ENCODE results near the gene BRF1.
A peak's percentile ranks its signal among the peaks of the same experiment; 100 is the strongest.
"Not testable (repeated sequence)": the region's sequence is repeated elsewhere in the genome, so short reads cannot be mapped to it uniquely, and the experiment has no call there.

The BRF1 gene

GRCh38 chr14:105294142-105294597 lies 6.6 kb downstream of the BRF1 start:
- H3K4me1 ChIP-seq (ENCODE audit: control insufficient read depth, low read length), result peaks cover 22% of the 10 kb centered on the region
- TF ChIP-seq, protein P1, sequence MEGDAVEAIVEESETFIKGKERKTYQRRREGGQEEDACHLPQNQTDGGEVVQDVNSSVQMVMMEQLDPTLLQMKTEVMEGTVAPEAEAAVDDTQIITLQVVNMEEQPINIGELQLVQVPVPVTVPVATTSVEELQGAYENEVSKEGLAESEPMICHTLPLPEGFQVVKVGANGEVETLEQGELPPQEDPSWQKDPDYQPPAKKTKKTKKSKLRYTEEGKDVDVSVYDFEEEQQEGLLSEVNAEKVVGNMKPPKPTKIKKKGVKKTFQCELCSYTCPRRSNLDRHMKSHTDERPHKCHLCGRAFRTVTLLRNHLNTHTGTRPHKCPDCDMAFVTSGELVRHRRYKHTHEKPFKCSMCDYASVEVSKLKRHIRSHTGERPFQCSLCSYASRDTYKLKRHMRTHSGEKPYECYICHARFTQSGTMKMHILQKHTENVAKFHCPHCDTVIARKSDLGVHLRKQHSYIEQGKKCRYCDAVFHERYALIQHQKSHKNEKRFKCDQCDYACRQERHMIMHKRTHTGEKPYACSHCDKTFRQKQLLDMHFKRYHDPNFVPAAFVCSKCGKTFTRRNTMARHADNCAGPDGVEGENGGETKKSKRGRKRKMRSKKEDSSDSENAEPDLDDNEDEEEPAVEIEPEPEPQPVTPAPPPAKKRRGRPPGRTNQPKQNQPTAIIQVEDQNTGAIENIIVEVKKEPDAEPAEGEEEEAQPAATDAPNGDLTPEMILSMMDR (IDR thresholded peaks at IDR 0.05; ENCODE audit: low read depth, low read length, poor library complexity, severe bottlenecking), result no peak
- TF ChIP-seq EZH2phosphoT487 (IDR thresholded peaks at IDR 0.05; ENCODE audit: borderline replicate concordance, low read length), result no peak
- H3K9me3 ChIP-seq (ENCODE audit: control insufficient read depth, insufficient read depth, low read length), result no peaks in the 10 kb centered on the region
- H3K9me2 ChIP-seq (replicated peaks; ENCODE audit: control insufficient read depth, low read length), result no peaks in the 10 kb centered on the region
- 0 out of 2 replicates have a peak, but pooled peaks cover 3% of the 10 kb centered on the region for H4K20me1 ChIP-seq (ENCODE audit: control insufficient read depth, insufficient read depth, low read depth, low read length)
- peaks cover 68% of the 10 kb centered on the region for H3K79me2 ChIP-seq (ENCODE audit: control insufficient read depth, low read length)
- peaks cover 3% of the 10 kb centered on the region; the same call in 1 of the 2 replicates for H3K27me3 ChIP-seq (ENCODE audit: control insufficient read depth, low read length)
- no peaks in the 10 kb centered on the region; the same call in 1 of the 2 replicates for H3F3A ChIP-seq (ENCODE audit: control insufficient read depth, insufficient read depth)
- H3K36me3 ChIP-seq (ENCODE audit: control insufficient read depth, low read length), result no peaks in the 10 kb centered on the region
- H3K27ac ChIP-seq (ENCODE audit: low read depth, low read length), result no peak overlapping the region
- H3K4me2 ChIP-seq (ENCODE audit: low read length), result peak overlapping the region; percentile 3; the same call in 1 of the 2 replicates
- no peak overlapping the region for H3K4me3 ChIP-seq (ENCODE audit: low read length)

GRCh38 chr14:105292826-105293711 lies 7.7 kb downstream of the BRF1 start:
- Histone ChIP-seq H3K79me2 (ENCODE audit: control insufficient read depth, low read length) (peaks cover 59% of the 10 kb centered on the region), H3K4me3 (ENCODE audit: low read length) (no peak overlapping the region), H3K27ac (ENCODE audit: low read depth, low read length) (no peak overlapping the region), H3K36me3 (ENCODE audit: control insufficient read depth, low read length) (no peaks in the 10 kb centered on the region), H3K4me2 (ENCODE audit: low read length) (no peak overlapping the region), H3K9me3 (ENCODE audit: control insufficient read depth, insufficient read depth, low read length) (no peaks in the 10 kb centered on the region), H4K20me1 (ENCODE audit: control insufficient read depth, insufficient read depth, low read depth, low read length) (0 out of 2 replicates have a peak, but pooled peaks cover 3% of the 10 kb centered on the region), H3K9me2 (replicated peaks; ENCODE audit: control insufficient read depth, low read length) (no peaks in the 10 kb centered on the region), H3F3A (ENCODE audit: control insufficient read depth, insufficient read depth) (no peaks in the 10 kb centered on the region; the same call in 1 of the 2 replicates), H3K4me1 (ENCODE audit: control insufficient read depth, low read length) (peaks cover 22% of the 10 kb centered on the region), H3K27me3 (ENCODE audit: control insufficient read depth, low read length) (peaks cover 3% of the 10 kb centered on the region; the same call in 1 of the 2 replicates)
- TF ChIP-seq, protein P1 (IDR thresholded peaks at IDR 0.05; ENCODE audit: low read depth, low read length, poor library complexity, severe bottlenecking), result no peak
- no peak for TF ChIP-seq EZH2phosphoT487 (IDR thresholded peaks at IDR 0.05; ENCODE audit: borderline replicate concordance, low read length)

DNA sequence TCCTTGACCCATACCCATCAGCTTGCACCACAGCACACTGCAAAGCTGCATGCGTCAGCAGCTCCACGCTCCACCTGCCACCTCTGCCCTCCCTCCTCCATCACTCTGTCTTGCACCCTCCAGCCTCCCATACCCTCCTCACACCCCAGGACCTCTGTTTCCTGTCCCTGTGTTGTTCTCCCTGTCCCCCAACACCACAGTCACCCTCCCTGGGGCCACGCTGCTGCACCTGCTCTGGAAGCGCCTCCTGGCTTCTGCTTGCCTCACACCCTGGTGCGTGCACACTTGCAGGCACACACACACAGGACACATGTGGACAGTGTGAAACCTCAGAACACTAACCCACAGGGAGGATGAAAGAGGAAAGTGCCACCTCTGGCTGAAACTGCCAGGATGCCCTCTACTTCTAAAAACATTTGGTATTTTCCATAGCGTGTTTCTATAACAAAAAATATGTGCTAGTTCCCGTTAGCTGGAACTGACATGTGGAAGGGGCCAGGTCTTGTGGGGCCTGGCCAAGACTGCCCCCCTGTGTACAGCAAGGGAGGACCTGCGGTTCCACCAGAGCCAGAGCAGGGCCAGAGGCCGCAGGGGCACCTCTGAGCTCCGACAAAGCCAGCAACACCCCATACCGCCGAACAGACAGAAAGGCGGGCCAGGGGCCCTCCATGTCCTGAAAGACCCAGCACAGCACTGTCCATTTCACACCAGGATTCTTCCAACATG lies 10.0 kb downstream of the BRF1 start:
- H3K79me2 ChIP-seq (ENCODE audit: control insufficient read depth, low read length), result peaks cover 49% of the 10 kb centered on the region
- no peak overlapping the region for H3K4me3 ChIP-seq (ENCODE audit: low read length)
- peaks cover 22% of the 10 kb centered on the region for H3K4me1 ChIP-seq (ENCODE audit: control insufficient read depth, low read length)
- no peaks in the 10 kb centered on the region for H3K9me3 ChIP-seq (ENCODE audit: control insufficient read depth, insufficient read depth, low read length)
- TF ChIP-seq, protein P1 (IDR thresholded peaks at IDR 0.05; ENCODE audit: low read depth, low read length, poor library complexity, severe bottlenecking), result peak; percentile 13
- TF ChIP-seq EZH2phosphoT487 (IDR thresholded peaks at IDR 0.05; ENCODE audit: borderline replicate concordance, low read length), result no peak
- peaks cover 3% of the 10 kb centered on the region; the same call in 1 of the 2 replicates for H3K27me3 ChIP-seq (ENCODE audit: control insufficient read depth, low read length)
- no peak overlapping the region for H3K27ac ChIP-seq (ENCODE audit: low read depth, low read length)
- H3K4me2 ChIP-seq (ENCODE audit: low read length), result no peak overlapping the region
- 0 out of 2 replicates have a peak, but pooled peaks cover 3% of the 10 kb centered on the region for H4K20me1 ChIP-seq (ENCODE audit: control insufficient read depth, insufficient read depth, low read depth, low read length)
- no peaks in the 10 kb centered on the region for H3K36me3 ChIP-seq (ENCODE audit: control insufficient read depth, low read length)
- H3K9me2 ChIP-seq (replicated peaks; ENCODE audit: control insufficient read depth, low read length), result no peaks in the 10 kb centered on the region
- no peaks in the 10 kb centered on the region for H3F3A ChIP-seq (ENCODE audit: control insufficient read depth, insufficient read depth)

DNA sequence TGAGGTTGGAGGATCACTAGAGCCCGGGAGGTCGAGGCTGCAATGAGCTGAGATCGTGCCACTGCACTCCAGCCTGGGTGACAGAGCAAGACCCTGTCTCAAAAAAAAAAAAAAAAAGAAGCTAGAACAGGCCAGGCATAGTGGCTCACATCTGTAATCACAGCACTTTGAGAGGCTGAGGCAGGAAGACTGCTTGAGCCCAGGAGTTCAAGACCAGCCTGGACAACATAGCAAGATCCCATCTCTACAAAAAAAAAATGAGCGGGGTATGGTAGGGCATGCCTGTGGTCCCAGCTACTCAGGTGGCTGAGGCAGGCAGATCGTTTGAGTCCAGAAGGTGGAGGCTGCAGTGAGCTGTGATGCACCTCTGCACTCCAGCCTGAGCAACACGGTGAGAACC lies 11.9 kb downstream of the BRF1 start:
- Histone ChIP-seq H3K4me1 (ENCODE audit: control insufficient read depth, low read length) (peaks cover 20% of the 10 kb centered on the region), H3K79me2 (ENCODE audit: control insufficient read depth, low read length) (peaks cover 32% of the 10 kb centered on the region)
- not testable (repeated sequence) for H4K20me1 ChIP-seq (ENCODE audit: control insufficient read depth, insufficient read depth, low read depth, low read length); H3K27me3 ChIP-seq (ENCODE audit: control insufficient read depth, low read length); H3K36me3 ChIP-seq (ENCODE audit: control insufficient read depth, low read length); H3K27ac ChIP-seq (ENCODE audit: low read depth, low read length); H3K4me2 ChIP-seq (ENCODE audit: low read length); H3K9me3 ChIP-seq (ENCODE audit: control insufficient read depth, insufficient read depth, low read length); H3F3A ChIP-seq (ENCODE audit: control insufficient read depth, insufficient read depth); H3K9me2 ChIP-seq (replicated peaks; ENCODE audit: control insufficient read depth, low read length); H3K4me3 ChIP-seq (ENCODE audit: low read length)

All from DOHH2 (cell line).